ENCODE data around the gene IL4R. TPM values are rescaled to one million over a fixed set of nuclear protein-coding genes. Genes with fewer than 3 reads are reported as not detected.
A peak's percentile ranks its signal among the peaks of the same experiment; 100 is the strongest.

The IL4R gene
- total and polyA plus RNA-seq, 12 donors = 5.0 to 28.9 (median 9.9) TPM

DNA sequence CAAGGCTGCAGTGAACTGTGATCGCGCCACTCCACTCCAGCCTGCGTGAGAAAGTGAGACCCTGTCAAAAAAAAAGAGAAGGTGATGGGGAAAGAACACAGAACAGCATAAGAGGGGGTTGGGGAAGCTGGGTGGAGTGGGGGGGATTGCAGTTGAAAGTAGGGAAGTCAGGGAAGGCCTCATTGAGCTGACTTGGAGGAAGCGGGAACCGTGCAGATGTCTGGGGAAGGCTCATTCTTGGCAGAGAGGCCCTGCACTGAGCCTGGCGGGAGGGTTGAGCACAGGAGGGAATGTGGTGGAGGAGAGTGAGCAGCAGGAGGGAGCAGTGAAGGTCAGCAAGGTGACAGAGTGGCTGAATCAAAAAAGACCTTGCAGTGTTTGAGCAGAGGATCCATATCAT, 26.9 kb downstream of the IL4R start:
- Histone ChIP-seq H3K36me3 (peaks cover 0 to 99% (median 15%) of the 10 kb centered on the region in 9 donors), H3K27ac (peak overlapping the region in 1 of 10 donors; percentile 20), H3K27me3 (no peaks in the 10 kb centered on the region), H3K4me3 (no peak overlapping the region), H3K4me1 (peaks cover 0 to 16% (median 0%) of the 10 kb centered on the region in 9 donors), H3K9me3 (peaks cover 0 to 5% (median 0%) of the 10 kb centered on the region in 11 donors)
- intact Hi-C loops (cut with DNase I) = no loop called here
- ATAC-seq (peak in 3 of 8 donors; percentile 19 to 53 (median 41)), DNase-seq (no peak)
- 77 to 78% methylated on average over 6 of the region's 6 CpGs for WGBS, 2 donors
- TF ChIP-seq, protein P1, sequence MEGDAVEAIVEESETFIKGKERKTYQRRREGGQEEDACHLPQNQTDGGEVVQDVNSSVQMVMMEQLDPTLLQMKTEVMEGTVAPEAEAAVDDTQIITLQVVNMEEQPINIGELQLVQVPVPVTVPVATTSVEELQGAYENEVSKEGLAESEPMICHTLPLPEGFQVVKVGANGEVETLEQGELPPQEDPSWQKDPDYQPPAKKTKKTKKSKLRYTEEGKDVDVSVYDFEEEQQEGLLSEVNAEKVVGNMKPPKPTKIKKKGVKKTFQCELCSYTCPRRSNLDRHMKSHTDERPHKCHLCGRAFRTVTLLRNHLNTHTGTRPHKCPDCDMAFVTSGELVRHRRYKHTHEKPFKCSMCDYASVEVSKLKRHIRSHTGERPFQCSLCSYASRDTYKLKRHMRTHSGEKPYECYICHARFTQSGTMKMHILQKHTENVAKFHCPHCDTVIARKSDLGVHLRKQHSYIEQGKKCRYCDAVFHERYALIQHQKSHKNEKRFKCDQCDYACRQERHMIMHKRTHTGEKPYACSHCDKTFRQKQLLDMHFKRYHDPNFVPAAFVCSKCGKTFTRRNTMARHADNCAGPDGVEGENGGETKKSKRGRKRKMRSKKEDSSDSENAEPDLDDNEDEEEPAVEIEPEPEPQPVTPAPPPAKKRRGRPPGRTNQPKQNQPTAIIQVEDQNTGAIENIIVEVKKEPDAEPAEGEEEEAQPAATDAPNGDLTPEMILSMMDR (IDR thresholded peaks at IDR 0.05) = no peak

DNA sequence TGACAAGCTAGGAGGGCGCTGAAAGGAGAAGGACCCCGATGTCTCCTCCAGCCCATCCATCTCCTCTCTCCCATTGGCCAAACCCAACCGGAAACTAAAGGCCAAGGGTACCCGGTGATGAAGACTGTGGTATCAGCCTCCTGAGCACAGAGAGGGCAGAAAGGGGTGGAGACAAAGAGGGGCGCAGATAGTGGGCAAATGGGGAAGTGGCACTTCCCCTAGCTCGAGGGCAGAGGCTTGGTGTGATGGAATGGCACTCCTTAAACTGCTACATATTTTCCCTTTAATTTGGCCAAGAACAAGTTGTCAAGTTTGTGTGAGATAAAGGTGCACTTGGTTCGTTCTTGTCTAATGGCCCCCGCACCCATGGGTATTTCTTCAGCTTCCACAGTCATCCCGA, 27.8 kb downstream of the IL4R start:
- Histone ChIP-seq H3K4me1 (peaks cover 0 to 21% (median 0%) of the 10 kb centered on the region in 9 donors), H3K9me3 (peaks cover 0 to 5% (median 0%) of the 10 kb centered on the region in 11 donors), H3K36me3 (peaks cover 0 to 99% (median 15%) of the 10 kb centered on the region in 9 donors), H3K4me3 (no peak overlapping the region), H3K27me3 (no peaks in the 10 kb centered on the region), H3K27ac (peak overlapping the region in 1 of 10 donors; percentile 20)
- intact Hi-C loops (cut with DNase I) = no loop called here
- ATAC-seq (no peak), DNase-seq (no peak)
- WGBS, 2 donors = 88 to 93% methylated on average over 9 of the region's 9 CpGs
- TF ChIP-seq, protein P1 (IDR thresholded peaks at IDR 0.05) = no peak

DNA sequence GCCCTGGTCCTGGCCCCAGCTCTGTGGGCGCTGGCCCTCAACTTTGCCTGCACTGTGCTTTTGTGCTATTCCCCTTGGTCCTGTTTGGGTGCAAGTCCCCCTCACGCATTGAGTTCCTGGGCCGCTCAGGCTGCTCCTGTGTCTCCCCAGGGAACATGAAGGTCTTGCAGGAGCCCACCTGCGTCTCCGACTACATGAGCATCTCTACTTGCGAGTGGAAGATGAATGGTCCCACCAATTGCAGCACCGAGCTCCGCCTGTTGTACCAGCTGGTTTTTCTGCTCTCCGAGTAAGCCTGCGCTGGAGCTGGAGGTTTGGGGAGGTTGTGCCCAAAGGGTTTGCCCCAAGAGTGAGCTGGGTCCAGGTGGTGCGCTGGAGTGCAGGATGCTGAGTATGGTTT, 28.2 kb downstream of the IL4R start:
- H3K9me3 ChIP-seq = peaks cover 0 to 5% (median 0%) of the 10 kb centered on the region in 11 donors
- no peaks in the 10 kb centered on the region for H3K27me3 ChIP-seq
- H3K4me3 ChIP-seq = no peak overlapping the region
- no peak overlapping the region for H3K27ac ChIP-seq
- 97 to 98% methylated on average over 11 of the region's 11 CpGs for WGBS, 2 donors
- ATAC-seq (no peak), DNase-seq (no peak)
- peaks cover 0 to 25% (median 0%) of the 10 kb centered on the region in 9 donors for H3K4me1 ChIP-seq
- peaks cover 0 to 100% (median 15%) of the 10 kb centered on the region in 9 donors for H3K36me3 ChIP-seq
- TF ChIP-seq, protein P1 (IDR thresholded peaks at IDR 0.05) = no peak
- intact Hi-C loops (cut with DNase I) = no loop called here

DNA sequence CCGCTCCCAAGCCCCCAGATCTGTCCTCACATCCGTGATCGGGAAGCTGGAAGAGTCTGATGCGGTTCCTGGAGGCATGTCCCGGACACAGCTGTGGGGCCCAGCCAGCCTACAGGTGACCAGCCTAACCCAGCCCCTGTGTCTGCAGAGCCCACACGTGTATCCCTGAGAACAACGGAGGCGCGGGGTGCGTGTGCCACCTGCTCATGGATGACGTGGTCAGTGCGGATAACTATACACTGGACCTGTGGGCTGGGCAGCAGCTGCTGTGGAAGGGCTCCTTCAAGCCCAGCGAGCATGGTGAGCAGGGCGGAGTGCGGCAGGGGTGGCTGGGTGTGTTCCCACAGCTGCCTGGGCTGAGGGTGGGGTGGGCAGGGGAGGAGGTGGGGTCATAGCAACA, 30.9 kb downstream of the IL4R start:
- H3K4me1 ChIP-seq = peaks cover 0 to 36% (median 0%) of the 10 kb centered on the region in 9 donors
- no peak overlapping the region for H3K4me3 ChIP-seq
- peaks cover 0 to 5% (median 0%) of the 10 kb centered on the region in 11 donors for H3K9me3 ChIP-seq
- no peaks in the 10 kb centered on the region for H3K27me3 ChIP-seq
- WGBS, 2 donors = 87 to 93% methylated on average over 15 of the region's 15 CpGs
- TF ChIP-seq, protein P1 (IDR thresholded peaks at IDR 0.05) = no peak
- no peak overlapping the region for H3K27ac ChIP-seq
- DNase-seq (no peak), ATAC-seq (peak in 3 of 8 donors; percentile 23 to 50 (median 23))
- peaks cover 0 to 100% (median 15%) of the 10 kb centered on the region in 9 donors for H3K36me3 ChIP-seq
- intact Hi-C loops (cut with DNase I) = no loop called here
